ENCODE results near the gene CDH2.

The CDH2 gene

DNA sequence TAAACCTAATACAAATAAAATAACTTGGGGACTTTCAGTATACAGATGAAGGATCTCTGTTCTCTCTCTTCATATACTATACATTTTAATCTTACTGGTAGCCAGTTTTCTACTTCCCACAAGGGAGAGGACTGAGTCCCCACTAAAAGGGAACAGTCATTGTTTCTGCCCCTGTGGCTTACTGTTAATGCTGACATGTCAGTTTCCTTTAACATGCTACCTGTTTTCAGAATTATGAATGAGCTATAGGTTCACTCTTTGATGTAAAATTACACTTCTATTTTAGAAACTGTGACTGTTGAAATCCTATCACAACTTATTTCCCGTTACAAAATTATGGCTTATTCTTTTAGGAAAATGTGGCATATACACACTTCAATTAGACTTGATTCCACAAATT lies 207.7 kb downstream of the CDH2 start:
- TF ChIP-seq, protein P1, sequence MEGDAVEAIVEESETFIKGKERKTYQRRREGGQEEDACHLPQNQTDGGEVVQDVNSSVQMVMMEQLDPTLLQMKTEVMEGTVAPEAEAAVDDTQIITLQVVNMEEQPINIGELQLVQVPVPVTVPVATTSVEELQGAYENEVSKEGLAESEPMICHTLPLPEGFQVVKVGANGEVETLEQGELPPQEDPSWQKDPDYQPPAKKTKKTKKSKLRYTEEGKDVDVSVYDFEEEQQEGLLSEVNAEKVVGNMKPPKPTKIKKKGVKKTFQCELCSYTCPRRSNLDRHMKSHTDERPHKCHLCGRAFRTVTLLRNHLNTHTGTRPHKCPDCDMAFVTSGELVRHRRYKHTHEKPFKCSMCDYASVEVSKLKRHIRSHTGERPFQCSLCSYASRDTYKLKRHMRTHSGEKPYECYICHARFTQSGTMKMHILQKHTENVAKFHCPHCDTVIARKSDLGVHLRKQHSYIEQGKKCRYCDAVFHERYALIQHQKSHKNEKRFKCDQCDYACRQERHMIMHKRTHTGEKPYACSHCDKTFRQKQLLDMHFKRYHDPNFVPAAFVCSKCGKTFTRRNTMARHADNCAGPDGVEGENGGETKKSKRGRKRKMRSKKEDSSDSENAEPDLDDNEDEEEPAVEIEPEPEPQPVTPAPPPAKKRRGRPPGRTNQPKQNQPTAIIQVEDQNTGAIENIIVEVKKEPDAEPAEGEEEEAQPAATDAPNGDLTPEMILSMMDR (IDR thresholded peaks at IDR 0.05; ENCODE audit: control insufficient read depth, extremely low read depth, insufficient read depth) = no peak
- no peak overlapping the region for H3K4me3 ChIP-seq (ENCODE audit: low read depth, low read length)
- no peak for DNase-seq (ENCODE audit: low read depth)

DNA sequence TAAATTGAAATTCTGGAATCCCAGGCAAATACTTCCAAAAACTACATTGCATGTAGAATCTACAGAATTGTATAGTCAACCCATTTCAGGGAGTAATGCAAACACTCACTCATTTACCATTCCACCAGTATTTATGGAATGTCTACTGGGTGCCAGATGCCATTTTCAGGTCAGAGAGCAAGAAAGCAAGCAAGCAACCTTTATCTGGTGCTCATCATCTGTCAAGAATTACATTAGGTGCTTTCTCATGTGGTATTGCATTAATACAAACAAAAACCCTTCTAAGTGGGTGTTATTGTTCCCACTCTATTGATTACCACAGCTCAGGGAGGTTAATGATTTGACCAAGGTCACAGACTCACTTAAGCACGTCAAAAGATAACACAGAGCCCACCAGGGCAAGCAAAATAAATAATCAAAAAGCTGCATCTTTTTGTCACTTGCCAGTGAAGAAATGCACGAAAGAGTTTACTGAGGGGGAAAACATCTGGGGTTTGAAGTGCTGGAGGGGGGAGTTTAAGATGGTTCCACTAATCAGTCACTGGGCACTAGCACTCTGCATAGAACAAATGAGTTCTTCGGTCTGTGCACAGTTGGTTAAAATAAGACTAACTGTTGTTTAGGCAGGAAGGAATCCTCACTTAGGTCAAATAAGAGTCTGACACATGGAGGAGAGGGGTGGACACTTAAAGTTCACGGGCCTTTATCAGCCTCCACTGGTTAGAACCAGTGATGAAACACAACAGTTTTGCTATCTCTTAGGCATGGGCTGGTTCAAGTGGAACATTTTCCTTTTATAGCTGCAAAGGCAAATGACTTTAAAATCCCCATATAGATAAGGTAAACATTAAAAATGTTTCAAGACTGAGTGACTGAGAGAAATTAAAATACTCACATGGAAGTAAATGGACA lies 208.8 kb downstream of the CDH2 start:
- TF ChIP-seq, protein P1 (IDR thresholded peaks at IDR 0.05; ENCODE audit: control insufficient read depth, extremely low read depth, insufficient read depth) = no peak
- no peak for DNase-seq (ENCODE audit: low read depth)

DNA sequence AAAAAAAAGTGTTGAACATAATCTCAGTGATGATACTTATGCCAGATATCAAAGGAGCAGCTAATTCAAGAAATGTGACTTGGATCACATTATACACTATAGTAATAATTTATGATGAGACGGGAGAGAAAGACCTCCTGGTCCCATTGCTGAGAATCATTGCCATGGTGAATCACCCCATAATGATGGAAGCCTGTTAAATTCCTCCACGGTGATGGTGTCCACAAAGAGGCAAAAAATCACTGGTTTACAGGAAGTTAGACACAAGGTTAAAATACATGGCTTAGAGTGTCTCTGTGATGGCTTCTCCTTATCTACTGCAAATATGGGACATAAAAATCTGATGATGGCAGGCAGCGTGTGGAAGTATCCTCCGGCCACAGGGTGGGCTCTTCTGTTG lies 210.0 kb downstream of the CDH2 start:
- TF ChIP-seq, protein P1 (IDR thresholded peaks at IDR 0.05; ENCODE audit: control insufficient read depth, extremely low read depth, insufficient read depth) = no peak
- H3K4me3 ChIP-seq (ENCODE audit: low read depth, low read length) = no peak overlapping the region
- no peak for DNase-seq (ENCODE audit: low read depth)

More for the DNA sequence above, 208.8 kb downstream of the CDH2 start:
- no peak overlapping the region for H3K4me3 ChIP-seq (ENCODE audit: low read depth, low read length)

DNA sequence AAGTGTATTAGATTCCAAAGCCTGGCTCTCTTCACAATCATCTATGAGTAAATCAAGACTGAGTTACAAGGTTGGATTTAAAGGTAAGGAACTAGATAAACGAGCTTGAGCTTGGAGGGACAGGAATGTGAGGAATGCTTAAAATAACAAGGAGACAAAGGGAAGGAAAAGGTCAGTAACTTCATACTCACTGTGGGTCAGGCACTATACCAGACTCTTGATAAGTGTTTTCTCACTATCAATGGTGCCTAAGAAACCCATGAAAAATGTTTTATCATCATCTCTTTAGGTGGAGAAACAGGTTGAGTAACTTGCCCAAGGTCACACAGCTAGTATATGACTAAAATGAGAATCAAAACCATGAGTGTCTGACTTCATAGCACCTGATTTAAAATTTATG lies 212.1 kb downstream of the CDH2 start:
- no peak for DNase-seq (ENCODE audit: low read depth)
- no peak overlapping the region for H3K4me3 ChIP-seq (ENCODE audit: low read depth, low read length)
- TF ChIP-seq, protein P1 (IDR thresholded peaks at IDR 0.05; ENCODE audit: control insufficient read depth, extremely low read depth, insufficient read depth) = no peak

DNA sequence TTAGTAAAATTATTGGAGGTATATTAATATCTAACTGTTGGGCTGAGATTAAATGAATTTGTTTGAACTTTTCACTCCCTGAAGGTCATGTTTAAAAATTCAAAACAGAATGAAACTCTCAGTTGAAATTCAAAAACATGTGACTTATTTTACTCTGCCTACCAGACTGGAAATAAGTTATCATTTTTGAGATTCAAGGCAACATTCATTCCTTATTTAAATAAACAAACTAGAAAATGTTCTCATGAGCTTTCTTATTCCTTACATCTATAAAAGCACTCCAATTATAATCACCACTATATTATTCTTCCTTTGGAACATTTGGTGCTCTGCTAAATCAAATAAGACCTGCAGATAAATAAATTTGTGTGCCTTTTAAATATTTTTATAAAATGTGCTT lies 217.8 kb downstream of the CDH2 start:
- H3K4me3 ChIP-seq (ENCODE audit: low read depth, low read length) = no peak overlapping the region
- no peak for DNase-seq (ENCODE audit: low read depth)
- TF ChIP-seq, protein P1 (IDR thresholded peaks at IDR 0.05; ENCODE audit: control insufficient read depth, extremely low read depth, insufficient read depth) = no peak

DNA sequence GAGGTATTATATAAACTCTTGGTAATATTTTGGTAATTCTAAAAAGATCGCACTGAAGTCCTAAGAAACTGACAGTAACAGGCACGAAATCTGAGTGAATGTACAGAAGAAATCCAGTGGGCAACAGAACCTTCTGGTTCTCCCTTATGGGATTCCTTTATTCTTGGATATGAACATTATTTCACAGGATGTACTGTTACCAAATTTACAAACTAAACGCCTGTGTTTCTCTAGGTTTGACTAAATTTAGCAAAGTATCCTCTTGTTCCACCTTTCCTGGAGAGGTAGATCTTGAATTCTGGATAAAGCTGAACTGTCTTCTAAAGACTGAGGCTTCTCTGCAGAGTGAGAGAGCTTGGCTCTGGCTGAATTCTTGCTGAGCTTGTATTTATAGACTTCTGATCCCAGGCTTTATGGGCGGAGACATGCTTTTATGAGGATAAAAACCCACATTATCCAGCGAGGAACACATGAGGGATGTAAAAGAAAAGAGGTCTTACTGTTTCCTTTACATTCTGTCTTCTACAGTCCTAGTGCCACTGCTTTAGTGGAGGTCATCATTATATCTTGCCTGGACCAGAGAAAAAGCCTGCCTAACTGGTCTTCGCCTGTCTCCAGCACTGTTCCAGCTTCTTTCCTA lies 220.8 kb downstream of the CDH2 start:
- TF ChIP-seq, protein P1 (IDR thresholded peaks at IDR 0.05; ENCODE audit: control insufficient read depth, extremely low read depth, insufficient read depth) = no peak
- no peak overlapping the region for H3K4me3 ChIP-seq (ENCODE audit: low read depth, low read length)
- DNase-seq (ENCODE audit: low read depth) = no peak
